GM18511 (cell line): Measurements from ENCODE around the gene HHIPL1.
"Not testable (repeated sequence)": the region's sequence is repeated elsewhere in the genome, so short reads cannot be mapped to it uniquely, and the experiment has no call there.

Experiments used
- ATAC-seq: cut with Tn5 transposase; IDR thresholded peaks from one replicate; pipeline ENCODE4 v1.9.1; 2021; ENCODE audit warnings: mild to moderate bottlenecking, moderate library complexity; ENCODE audit not compliant: unreplicated experiment

Gene HHIPL1

GRCh38 chr14:99658218-99658845 lies 13.4 kb downstream of the HHIPL1 start:
- no peak for ATAC-seq

- no peak for ATAC-seq
Observed at GRCh38 chr14:99659333-99659741, 14.4 kb downstream of the HHIPL1 start.

- no peak for ATAC-seq
Observed at GRCh38 chr14:99660006-99660566, 15.2 kb downstream of the HHIPL1 start.

DNA sequence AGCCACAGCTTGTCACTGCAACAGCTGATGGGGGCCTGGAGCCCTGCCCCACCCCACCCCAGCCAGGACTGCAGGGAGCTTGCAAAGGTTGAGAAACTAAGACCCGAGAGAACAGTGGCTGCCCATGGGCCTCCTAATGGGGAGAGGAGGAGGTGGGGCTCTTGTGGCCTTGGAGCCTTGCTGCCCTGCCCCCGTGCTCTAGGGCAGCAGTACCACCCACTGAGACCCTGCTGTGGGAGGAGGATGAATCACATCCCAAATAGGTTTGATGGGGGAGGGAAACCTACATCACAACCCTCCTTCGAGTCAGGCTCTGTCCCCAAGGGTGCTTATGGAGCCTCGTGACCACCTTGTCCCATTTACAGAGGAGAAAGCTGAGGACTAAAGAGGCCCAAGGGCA lies 15.9 kb downstream of the HHIPL1 start:
- ATAC-seq, result no peak

DNA sequence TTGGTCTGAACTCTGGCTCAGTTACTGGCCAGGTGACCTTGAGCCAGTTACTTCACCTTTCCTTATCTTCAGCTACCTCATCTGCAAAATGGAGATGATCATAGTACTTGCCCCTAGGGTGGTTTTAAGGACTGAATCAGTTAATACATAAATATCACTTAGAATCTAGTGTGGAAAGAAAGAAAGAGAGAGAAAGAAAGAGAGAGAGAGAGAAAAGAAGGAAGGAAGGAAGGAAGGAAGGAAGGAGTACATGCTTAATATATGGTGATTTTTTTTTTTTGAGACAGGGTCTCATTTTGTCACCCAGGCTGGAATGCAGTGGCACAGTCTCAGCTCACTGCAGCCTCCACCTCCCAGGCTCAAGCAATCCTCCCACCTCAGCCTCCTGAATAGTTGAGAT lies 16.3 kb downstream of the HHIPL1 start:
- not testable (repeated sequence) for ATAC-seq

- no peak for ATAC-seq
Observed at GRCh38 chr14:99662846-99663245, 17.9 kb downstream of the HHIPL1 start.

DNA sequence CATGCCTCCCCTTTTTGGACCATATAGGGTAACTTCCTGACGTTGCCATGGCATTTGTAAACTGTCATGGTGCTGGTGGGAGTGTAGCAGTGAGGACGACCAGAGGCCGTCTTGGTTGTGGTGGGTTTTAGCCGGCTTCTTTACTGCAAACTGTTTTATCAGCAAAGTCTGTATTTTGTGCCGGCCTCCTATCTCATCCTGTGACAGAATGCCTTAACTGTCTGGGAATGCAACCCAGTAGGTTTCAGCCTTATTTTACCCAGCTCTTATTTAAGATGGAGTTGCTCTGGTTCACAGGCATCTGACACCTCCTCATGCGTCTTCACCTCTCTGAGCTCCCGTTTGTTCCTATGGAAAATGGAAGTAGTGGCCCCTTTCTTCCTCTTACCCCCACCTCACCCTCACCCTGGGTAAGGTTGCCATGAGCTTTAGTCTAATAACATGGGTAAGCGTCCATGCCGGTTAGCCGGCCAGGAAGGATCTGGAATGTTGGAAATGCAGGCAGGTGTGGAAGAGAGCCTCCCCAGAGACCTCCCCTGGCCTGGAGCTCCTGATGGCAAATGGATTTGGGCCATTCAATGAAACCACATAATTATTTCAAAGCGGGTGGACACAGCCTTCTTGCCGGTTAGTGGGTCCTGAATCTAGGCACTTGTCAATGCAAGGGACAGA lies 18.6 kb downstream of the HHIPL1 start:
- ATAC-seq, result no peak

GRCh38 chr14:99664058-99664936 lies 19.4 kb downstream of the HHIPL1 start:
- no peak for ATAC-seq

- ATAC-seq, result peak; percentile 78
Observed at GRCh38 chr14:99664937-99665273, 20.0 kb downstream of the HHIPL1 start.

DNA sequence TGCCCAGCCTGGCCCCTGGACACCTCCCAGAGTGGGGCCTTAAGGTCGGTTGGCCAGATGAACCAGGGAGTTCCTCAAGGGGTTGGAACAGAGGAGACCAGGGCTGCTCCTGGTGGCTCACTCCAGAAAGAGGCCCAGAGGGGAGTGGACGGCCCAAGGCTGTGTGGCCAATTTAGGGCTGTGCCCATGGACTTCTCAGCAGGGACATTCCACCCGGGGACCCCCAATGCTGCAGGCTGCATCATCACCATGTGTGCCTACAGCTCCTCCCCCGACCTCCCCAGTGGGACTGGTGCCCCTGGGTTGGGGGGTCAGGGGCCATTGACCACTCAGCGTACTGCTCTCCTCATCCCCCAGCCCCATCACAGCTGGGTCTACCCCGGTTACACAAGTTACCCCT lies 21.6 kb downstream of the HHIPL1 start:
- ATAC-seq, result no peak

GRCh38 chr14:99667045-99667444 lies 22.1 kb downstream of the HHIPL1 start:
- ATAC-seq, result no peak

DNA sequence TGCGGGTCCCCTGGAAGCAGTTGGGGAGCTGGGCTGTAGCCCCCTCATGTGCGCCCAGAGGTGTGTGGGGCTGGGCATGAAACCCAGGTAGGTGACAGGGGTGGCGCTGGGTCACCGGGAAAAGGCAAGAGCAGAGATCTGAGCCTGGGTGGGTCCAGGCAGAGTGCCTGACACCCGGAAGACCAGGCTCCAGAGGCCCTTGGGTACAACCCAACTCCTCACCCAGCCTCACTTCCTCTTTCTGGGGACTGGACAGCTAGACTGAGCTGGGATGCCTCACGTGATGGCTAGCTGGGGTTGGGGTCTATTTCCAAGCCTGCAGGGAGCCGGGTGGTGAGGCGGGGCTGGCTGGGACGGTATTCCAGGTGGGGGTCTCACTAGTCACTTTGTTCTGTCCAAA lies 22.9 kb downstream of the HHIPL1 start:
- ATAC-seq, result no peak

- no peak for ATAC-seq
Observed at GRCh38 chr14:99668307-99669295, 23.7 kb downstream of the HHIPL1 start.

GRCh38 chr14:99670361-99671234 lies 25.7 kb downstream of the HHIPL1 start:
- no peak for ATAC-seq

DNA sequence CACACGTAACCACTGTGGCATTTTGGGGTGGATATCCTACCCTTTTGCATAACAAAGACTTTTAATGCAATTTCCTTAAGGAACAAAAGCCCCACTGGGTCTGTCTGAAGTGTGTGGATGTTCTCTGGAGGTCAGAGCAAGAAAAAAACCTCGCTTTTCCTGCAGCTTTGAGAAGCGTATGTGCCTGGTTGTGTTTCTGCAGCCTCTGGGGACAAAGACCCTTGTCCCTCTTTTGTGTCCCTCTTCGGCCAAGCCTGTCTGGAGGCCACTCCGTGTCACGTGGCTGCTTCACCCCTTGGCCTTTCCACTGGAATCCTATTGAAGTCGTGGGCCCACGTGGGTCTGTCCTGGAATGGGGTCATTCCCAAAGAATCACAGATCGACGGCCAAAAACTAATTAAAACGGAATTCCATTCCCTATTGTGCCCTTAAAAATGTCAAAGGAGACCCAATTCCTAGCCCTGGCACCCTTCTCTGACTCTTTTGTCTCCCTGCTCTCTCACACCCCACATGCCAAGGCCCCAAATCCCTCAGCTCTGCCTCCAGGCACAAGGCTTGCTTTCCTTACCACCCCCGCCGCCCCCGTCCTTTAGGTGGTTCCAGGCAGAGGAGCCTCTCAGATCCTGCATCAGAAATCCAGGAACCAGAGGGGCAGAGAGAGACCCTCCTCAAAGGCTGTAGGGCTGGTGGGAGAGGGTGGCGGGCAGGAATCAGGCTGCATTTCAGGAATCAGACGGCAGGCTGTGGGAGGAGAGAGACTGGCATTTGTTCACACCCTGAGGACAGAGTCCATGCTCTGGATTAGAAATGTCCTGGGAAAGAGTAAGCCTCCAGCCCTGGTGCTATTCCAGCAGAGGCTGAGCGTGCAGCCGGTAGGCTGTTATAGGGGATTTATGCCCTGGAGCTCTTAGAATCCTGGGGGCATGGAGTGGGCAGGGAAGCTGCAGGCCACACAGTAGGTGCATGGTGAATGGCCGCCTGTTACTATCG lies 26.6 kb downstream of the HHIPL1 start:
- no peak for ATAC-seq

DNA sequence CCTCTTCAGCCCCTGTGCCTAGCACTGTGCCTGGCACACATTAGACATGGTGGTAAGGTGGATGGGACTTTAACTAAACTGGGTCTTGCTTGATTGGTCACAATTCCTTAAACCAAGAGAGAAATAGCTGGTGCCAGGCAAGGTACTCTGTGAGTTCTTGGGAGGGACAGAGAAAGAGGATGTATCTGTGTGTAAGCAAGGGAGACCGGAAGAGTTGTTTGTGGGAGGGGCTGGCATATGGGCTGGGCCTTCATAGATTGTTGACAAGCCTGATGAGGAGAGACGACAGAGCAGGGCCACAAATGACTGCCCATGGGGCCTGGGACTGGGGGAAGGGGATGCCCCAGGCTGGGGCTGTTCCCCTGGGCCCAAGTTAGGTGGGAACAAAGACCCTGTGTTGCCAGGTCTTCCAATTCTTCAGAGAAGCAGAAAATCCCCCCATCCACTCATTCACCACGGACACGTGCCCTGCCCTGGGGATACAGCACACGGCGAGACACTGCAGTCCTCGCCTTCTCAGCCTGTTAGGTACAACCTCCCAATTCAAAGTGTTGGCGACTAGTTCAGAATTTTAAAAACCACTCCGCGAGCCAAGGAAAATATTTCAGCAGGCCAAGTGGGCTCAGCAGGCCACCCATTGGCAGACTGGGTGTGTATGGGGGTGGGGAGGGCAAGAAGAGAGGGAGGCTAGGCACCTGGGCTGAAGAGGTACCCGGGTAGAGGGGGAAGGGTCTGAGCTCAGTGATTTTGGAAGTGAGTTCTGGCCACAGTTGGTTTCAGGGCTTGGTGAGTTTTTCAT lies 27.8 kb downstream of the HHIPL1 start:
- ATAC-seq, result peak; percentile 95

DNA sequence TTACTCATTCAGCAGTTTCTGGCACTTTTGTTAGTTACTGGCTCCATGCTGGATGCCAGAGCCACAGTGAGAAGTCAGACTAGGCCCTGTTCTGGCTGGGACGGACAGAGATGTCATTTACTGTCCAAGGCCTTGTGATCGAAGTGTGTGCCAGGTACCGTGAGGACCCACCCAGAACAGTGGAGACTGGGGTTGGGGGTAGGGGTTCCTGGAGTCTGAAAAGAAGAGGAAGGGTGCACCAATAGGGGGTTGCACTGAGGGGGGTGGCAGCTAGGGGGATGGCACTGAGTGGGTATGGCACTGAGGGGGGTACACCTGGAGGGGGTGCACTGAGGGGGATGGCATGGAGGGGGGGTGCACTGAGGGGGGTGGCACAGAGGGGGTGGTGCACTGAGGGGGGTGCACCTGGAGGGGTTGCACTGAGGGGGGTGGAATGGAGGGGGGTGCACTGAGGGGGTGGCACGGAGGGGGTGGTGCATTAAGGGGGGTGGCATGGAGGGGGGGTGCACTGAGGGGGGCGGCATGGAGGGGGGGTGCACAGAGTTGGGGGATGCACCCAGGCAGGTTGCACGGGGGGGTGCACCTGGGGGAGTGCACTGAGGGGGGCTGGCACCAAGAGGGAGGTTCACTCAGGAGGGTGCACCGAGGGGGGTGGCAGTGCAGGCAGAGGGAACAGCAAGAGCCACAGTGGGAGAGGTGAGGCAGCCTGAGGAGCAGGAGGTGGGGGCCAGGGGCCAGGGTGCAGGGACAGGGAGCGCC lies 28.6 kb downstream of the HHIPL1 start:
- ATAC-seq, result no peak
